T1000 (cell line): ENCODE data around the gene DIPK1B.
"Not testable (repeated sequence)": the region's sequence is repeated elsewhere in the genome, so short reads cannot be mapped to it uniquely, and the experiment has no call there.

Source experiments
- DNase-seq: peaks from one replicate; lab custom pipeline; 2025; ENCODE audit warnings: mixed read lengths; lab: John Stamatoyannopoulos, UW

Gene DIPK1B

DNA sequence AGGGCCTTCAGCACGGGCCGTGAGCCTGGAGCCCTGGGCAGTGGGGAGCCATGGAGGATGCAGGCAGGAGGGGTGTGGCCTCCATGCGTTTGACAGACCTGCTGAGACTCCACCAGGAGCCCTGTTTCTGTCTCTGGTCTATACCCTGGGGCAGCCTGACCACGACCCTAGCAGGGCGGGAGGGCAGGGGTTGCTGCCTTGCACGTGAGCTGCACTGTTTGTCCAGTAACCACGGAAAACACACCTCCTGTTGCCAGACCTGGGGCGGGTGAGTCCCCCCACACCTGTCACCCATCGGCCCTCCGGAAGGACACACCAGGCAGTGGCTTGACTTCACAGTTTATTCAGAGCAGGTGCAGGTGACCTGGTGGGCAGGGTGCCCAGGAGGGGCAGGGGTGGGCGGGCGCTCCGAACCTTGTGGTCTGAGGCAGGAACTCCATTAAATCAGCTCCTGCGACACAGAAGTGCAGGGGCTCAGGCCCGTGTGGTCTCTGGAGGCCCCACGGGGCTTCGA, 41.7 kb downstream of the DIPK1B start:
- DNase-seq, result no peak

DNA sequence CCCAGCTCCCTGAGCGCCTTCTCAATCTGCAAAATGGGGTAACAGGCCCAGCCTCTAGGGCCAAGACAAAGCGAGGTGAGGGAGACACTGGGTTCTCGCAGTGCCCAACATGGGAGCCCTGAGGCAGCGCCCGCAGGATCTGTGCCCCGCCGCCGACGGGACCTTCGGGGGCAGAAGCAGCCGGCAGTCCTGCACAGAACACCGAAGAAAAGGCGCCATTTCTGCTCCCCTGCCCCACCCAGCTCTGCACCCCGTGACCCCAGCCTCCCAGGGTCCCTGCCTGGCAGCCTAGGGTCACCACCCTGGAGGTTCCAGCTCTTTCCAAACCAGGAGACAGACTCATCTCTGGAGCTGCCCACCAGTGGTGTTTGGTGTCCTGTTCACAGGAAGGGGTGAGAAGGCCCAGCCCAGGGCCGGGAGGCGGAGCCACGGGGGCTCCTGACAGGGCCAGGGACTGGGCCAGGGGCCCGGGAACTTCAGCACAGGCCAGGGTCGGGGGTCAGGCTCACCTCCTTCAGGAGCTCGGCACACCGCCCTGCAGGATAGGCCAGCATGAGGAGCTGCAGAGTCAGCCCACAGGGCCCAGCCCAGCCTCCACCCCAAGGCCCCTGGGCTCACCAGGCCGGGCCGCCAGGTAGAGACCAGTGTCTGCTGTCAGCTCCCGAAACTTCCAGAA, 42.4 kb downstream of the DIPK1B start:
- no peak for DNase-seq

DNA sequence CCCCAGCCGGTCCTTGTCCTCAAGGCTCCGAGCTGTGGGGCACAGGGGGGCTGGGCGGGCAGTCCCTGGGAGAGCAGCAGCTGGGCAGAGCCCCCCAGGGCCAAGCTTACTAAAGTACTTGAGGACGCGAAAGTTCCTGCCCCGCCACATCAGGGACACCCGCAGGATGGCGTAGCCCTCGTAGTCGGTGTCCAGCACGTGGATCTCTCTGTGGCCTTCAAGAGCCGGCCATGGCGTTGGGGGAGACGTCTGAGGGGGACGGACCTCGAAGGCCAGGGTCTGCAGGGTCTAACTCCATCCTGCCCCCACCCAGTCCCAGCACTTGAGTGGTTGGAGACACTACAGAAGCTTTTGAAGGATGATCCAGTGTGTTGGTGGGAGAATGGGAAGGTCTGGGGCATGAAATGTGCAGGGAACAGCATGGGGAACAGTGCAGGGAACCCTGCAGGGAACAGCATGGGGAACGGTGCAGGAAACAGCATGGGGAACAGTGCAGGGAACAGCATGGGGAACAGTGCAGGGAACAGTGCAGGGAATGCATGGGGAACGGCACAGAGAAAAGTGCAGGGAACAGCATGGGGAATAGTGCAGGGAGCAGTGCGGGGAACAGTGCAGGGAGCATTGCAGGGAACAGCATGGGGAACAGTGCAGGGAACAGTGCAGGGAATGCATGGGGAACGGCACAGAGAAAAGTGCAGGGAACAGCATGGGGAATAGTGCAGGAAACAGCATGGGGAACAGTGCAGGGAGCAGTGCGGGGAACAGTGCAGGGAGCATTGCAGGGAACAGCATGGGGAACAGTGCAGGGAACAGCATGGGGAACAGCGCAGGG, 43.1 kb downstream of the DIPK1B start:
- not testable (repeated sequence) for DNase-seq

DNA sequence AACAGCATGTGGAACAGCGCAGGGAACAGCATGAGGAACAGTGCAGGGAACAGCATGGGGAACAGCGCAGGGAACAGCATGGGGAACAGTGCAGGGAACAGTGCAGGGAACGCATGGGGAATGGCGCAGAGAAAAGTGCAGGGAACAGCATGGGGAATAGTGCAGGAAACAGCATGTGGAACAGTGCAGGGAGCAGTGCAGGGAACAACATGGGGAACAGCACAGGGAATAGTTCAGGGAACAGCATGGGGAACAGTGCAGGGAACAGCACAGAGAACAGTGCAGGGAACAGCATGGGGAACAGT, 43.7 kb downstream of the DIPK1B start:
- DNase-seq, result no peak

DNA sequence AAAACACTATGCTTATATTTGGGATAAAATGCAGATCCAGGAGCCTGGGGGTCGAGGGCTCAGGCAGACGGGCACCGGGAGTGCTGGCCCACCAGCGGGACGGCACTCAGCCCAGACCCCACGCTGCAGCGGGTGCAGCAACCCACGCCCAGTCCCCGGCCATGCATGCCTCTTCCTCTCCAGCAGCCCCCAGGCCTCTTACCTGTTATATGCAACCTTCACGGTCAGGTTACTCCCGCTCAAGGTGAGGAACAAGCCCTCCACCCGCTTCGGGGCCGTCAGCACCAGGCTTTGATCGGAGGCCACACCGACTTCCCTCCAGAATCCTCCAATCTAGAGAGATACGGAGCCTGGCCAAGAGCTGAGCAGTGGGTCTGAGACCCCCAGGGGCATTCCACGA, 44.5 kb downstream of the DIPK1B start:
- no peak for DNase-seq

DNA sequence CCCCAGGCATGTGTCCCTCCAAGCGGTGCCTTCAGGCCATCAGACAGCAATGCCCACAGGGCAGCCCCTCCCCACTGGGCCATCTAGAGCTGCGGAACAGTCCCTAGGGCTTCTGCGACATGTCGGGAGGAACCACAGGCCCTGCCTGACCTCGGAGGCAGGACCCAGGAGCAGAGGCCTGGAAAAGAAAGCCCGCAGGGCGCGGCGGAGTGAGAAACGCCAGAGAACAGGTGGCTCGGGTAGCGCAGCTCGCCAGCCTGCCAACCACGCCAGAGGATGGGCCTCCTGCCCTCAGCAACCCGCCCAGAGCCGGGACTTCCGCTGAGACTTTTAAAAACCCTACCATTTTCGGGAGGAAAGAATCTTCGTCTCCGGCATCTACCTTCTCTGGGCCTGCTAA, 45.0 kb downstream of the DIPK1B start:
- no peak for DNase-seq

DNA sequence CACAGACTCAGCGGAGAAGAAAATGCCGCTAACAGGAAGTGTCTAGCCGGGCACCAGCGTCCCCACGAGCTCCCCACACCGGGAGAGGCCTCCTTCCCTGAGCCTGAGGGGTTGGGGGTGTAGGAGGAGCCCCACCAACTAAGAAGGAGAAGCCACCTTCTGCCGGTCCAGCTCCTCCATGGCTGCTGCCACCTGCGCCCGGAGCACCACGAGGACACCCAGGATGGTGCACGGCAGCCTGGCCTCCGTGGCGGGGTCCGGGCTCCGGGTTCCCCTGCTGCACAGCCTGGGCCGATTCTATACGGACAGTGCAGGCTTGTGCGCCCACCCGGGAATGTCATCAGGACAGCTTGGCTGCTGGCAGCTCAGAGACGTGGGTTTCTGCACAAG, 45.4 kb downstream of the DIPK1B start:
- no peak for DNase-seq

DNA sequence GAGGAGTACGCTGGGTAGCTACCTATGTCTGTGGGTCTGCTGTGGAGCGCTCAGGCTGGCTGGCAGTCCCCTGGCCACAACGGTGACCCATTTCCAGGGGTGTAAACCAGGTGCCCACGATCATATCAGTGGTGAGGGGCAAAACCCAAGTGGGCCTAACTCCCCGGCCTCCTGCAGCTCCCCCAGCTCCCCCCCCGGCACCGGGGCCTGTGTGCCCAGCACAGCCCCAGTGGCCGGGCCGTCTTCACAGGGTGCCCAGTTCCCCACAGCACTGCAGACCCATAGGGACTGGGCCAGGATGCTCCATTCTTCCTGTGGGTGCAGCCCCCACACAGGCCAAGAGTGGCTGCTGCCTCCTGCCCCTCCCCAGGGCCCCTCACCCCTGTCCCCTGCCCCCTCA, 46.6 kb downstream of the DIPK1B start:
- DNase-seq, result no peak

DNA sequence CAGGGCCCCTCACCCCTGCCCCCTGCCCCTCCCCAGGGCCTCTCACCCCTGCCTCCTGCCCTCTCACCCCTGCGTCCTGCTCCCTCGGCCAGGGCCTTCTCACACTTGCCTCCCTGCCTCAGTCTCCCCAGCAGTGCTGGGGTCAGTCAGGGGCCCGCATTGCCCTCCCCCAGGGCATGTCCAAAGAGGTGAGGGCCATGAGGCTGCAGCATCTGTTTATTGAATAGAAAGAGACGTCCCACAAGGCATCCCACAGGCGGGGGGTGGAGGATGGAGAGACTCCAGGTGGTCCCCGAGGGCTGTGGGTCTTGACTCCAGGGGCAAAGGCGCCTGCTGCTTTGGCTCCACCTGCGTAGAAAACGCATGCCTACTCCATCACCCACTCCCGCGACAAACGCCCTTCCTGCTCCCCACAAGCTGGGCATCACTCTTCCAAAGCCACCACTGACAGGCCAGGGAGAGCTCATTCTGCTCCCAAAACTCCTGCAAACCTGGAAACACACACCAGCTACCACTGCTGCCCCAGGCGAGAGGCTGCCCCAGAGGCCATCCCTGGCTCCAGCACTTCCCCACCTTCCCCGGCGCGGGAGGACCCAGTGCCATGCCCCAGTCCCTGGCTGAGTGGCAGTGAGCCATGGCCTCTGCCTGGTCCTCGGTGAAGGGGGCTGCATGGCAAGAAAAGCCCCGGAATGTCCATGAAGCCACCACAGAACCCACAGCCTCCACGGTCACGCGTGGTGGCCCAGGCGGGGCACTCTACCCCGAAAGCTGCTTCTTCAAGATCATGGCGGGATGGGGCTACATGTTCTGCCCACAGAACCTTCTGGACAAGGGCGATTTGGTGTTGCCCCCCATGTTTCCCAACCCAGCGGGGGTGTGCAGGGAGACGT, 47.3 kb downstream of the DIPK1B start:
- DNase-seq, result no peak

DNA sequence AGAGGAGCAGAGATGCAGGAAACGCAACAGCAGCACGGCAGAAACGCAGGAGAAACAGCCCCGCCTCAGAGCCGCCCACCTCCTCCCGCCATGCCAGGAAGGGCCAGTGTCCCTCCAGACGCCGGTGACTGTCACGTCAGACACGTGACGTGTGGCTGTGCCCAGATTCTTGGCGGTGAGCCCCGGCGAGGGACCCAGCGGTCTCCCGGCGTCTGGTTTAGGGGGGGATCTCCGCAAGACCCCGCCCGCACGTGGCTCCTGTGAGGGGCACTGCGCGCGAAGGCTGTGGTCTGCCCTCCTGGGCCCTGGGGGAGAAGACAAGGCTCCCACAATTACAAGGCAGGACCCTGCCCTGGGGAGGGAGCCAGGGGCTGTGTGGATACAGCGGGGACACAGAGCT, 48.1 kb downstream of the DIPK1B start:
- DNase-seq, result no peak

DNA sequence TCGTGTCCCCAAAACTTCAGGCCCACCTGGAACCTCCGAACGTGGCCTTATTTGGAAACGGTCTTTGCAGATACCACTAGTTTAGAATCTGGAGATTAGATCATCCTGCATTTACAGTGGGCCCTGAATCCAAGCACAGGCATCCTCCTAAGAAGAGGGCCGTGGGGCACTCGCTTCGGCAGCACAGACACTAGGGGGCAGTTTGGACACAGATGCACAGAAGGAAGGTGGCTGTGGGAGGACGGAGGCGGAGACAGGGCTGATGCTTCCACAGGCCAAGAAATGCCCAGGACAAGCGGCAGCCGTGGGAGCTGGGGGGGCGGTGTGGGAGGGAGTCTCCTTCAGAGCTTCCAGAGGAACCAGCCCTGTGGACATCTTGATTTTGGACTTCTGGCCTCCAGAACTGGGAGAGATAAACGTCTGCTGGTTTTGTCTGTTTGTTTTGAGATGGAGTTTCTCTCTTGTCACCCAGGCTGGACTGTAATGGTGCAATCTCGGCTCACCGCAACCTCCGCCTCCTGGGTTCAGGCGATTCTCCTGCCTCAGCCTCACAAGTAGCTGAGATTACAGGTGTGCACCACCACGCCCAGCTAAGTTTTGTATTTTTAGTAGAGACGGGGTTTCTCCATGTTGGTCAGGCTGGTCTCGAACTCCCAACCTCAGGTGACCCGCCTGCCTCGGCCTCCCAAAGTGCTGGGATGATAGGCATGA, 48.6 kb downstream of the DIPK1B start:
- DNase-seq, result not testable (repeated sequence)

DNA sequence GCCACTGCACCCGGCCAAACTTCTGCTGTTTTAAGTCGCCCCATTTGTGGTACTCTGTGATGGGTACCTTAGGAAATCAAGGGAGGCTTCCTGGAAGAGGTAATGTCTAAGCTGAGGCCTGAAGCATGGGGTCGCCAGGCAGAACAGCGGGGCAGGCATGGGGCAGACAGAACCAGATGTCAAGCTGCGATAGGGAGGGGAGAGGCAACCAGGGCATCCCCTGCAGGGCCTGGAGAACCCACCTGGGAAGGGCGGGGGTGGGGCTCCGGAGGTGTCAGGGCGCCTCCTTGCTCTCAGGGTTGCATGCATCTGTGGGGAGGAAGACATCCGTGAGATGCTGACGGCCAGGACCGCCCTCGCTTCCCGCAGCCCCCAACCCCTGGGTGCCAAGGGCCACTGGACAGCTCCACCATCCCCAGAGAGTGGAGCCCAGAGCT, 49.2 kb downstream of the DIPK1B start:
- no peak for DNase-seq

DNA sequence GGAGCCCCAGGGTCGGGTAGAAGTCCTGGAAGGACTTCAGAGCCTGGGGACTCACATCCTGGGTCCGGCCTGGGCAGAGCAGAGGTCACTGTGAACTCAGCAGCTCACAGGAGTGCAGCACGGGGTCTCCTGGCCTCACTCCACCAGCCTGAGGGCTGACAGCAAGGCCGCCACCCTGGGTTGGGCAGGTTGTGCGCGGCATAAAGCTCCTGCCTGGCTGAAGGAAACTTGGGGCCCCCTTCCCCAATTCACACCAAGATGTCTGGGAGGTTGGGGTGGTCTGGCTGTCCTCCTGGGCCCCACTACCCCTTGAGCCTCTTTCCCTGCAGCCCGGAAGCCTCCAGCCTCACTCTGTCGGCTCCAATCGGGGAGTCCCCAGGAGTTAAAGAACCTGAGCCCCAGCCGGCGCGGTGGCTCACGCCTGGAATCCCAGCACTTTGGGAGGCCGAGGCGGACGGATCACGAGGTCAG, 49.9 kb downstream of the DIPK1B start:
- no peak for DNase-seq

DNA sequence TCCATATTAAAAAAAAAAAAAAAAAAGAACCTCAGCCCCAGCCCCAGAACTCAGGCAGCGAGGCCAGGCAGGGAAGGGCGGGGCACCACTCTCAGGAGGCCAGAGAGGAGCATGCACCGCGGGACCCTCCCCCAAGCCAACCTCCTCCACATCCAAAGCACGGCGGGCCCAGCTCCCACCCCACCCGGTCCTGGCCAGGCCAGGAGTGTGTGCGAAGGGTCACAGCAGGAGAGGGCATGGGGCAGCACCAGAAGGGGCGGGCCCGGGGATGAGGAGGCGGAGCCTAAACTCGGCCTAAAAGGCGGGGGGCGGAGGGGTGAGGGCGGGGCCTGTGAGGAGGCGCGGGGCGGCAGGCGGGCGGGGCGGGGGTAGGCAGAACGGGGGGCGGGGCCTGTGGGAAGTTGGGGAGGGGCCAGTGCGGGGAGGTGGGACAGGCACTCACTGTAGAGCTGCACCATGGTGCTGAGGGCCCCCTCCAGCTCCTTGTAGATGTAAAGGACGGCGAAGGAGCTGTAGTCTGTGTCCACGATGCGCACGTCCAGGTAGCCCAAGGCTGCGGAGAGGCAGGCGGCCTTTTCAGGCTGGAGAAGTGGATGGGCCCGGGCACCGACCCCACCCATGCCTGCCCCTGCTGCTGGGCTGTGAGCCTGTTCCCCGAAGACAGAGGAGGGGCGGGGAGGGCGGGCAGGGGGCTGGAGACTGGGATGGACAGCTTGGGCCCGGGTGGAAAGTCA, 50.7 kb downstream of the DIPK1B start:
- DNase-seq, result no peak

DNA sequence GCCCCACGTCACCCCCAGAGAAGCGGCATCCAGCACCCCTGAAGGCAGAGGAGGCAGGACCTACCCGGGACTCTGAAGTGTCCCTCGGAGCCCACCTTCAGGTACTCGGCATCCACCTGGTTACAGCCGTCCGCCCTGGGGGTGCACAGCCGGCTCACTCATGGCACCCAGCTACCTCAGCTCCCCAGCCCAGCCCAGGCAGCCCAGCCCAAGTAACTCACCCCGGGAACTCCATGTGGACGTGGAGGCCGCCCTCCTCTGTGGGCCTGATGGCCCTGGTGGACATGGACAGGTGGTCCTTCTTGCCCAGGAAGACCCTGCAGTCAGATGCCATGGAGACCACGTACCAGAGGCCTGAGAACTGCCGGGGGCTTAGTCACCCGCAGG, 51.3 kb downstream of the DIPK1B start:
- DNase-seq, result no peak

DNA sequence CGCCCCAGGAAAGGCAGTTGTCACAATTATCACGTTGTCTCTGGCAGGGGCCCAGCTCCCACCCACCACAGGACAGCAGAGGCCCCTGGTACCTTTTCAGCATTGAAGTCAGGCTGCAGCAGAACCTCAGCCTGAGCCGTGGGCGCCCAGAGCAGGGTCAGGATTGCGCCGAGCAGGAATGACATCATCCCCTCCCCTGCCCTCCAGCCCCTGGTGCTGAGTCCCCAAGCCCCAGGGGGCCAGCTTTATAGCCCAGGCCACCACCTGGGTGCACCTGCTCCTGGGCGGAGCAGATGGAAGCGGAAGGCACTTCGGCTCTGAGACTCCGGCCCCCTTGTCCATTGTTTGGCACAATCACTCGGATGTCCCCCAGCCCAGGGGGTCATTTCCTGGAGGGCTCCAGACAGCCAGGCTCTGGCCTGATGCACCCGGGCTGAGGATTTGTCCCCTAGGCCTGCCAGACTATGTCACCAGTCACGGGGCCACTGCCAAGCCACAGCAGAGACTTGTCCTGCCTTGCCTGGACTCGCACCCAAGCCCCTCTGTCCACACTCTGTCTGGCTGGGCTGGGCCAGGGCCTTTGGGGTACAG, 52.0 kb downstream of the DIPK1B start, which contains the start of gene LCN15:
Gene LCN15, minus strand, starts transcription at position 218 of the 591 bp plus-strand sequence. Its CDS starts 30 bp downstream, at position 188.
- DNase-seq, result no peak

DNA sequence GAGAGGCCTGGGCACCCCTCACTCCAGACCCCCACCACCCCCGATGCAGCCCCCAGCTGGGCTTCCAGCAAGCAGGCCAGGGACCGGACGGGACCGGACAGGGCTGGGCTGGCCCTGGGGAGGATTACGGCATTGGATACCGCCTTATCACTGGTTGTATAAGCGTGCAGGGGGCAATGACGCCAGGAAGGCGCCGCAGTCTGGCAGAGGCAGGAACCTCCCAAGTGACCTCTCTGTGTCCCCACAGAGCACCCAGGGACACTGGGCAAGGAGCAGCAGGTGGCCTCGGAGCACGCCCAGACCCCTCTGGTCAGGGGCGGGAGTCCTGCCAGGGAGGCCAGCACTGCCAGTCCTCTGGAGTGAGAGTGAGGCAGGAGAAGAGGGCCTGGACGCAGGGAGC, 52.7 kb downstream of the DIPK1B start:
- DNase-seq, result no peak

DNA sequence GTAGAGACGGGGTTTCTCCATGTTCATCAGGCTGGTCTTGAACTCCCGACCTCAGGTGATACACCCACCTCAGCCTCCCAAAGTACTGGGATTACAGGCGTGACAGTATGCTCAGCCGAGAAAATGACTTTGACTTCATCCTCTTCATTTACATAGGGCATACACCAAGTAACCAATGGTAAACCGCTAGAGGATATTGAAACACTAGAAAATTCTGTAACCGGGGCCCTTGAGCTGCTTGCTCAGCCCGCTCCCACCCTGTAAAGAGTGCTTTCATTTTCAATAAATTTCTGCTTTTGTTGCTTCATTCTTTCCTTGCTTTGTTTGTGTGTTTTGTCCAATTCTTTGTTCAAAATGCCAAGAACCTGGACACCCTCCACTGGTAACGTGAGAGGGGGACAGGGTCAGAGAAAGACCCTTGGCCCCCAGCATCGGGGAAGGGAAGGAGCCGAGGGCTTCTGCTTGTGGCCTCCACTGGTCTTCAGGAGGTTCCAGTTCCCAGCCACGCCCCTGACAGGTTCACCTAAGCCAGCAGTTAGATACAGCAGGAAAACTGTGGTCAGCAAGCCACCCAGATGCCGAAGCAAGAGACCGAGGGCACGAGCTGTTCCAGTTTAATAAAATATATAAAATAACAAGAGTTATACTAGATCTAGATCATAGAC, 53.5 kb downstream of the DIPK1B start:
- DNase-seq, result not testable (repeated sequence)

DNA sequence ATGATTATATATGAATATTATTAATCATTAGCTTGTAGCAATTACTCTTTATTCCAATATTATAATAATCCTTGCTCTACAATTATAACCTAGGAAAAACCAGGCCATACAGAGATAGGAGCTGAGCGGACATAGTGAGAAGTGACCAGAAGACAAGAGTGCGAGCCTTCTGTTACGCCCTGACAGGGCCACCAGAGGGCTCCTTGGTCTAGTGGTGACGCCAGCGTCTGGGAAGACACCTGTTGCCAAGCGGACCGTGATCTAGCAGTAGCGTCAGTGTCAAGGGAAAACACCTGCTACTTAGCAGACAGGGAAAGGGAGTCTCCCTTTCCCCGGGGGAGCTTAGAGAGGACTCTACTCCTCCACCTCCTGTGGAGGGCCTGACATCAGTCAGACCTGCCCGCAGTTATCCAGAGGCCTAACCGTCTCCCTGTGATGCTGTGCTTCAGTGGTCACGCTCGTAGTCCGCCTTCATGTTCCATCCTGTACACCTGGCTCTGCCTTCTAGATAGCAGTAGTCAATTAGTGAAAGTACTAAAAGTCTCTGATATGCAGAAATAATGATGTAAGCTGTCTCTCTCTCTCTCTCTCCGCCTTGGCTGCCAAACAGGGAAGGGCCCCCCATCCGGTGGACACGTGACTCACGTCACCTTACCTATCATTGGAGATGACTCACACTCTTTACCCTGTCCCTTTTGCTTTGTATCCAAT, 54.2 kb downstream of the DIPK1B start:
- DNase-seq, result not testable (repeated sequence)
